Measurements from ENCODE around the gene SZT2.
A peak's percentile ranks its signal among the peaks of the same experiment; 100 is the strongest.
"Not testable (repeated sequence)": the region's sequence is repeated elsewhere in the genome, so short reads cannot be mapped to it uniquely, and the experiment has no call there.

SZT2 gene

DNA sequence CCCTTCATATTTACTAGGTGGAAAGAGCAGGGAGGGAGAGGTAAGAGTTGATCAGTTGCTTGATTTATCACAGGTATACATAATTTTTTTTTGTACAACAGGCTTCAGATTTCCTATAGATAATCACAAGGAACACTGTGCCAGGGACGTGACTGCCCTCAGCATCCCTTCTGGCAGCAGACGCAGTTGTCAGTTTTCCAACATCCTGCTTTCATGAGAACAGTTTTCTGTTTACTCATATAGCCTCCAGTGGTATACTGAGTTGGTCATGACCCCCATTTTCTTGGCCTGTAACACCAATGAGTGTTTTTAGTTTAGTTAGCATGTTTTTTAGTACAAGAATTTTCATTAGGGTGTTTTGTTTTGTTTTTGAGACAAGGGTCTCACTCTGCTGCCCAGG lies 103.1 kb downstream of the SZT2 start:
- DNase-seq (ENCODE audit: low read depth): peak; percentile 87

DNA sequence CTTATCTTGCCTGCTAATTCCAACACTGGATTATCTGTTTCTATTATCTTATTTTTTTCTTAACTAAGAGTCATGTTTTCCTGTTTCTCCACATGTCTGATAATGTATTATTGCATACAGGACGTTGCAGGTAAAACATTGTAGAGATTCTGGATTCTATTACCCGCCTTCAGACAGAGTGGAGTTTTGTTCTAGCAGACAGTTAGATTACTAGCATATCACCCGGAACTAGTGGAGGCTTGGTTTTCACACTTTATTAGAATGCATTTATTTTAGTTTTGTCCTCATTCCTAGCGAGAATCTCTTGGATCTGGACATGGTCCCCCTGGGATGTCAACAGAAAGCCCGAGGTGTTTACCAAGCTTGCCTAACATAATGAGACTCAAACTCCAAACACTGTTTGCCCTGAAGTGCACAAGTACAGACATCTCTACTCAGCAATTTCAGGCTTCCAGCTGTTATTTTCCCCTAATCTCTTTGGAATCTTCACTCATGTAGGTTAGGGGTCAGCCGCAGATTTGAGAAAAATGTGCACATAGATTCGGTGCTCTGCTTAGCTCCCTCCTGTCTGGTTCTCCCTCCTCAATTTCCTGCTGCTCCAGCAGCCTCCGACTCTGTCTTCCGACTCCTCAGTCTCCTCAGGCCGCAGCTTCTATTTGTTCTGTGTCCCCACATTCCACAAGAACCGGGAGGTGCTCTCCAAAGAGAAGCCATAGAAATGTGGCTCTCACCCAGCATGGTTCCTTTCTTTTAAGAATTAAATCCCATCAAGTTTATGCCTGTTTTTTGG lies 104.2 kb downstream of the SZT2 start:
- DNase-seq (ENCODE audit: low read depth): peak; percentile 71

DNA sequence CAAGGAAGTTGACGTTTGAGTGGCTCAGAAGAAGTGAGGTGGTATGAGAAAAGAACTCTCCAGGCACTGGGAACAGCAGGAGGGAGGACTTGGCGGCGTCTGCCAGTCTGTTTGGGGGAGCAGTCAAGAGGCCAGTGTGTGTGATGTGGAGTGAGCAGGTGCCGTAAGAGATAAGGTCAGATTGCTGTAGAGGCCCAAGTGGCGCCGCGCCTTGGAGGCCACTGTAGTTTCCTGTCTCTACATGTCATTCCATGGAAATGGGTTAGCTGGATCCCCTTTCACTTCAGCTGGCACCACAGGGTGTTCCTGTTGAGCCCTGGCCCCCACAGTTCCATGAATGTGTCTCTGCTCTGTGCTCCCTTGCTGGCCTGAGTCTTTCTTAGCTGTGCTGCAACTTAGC lies 105.5 kb downstream of the SZT2 start:
- no peak for DNase-seq (ENCODE audit: low read depth)

DNA sequence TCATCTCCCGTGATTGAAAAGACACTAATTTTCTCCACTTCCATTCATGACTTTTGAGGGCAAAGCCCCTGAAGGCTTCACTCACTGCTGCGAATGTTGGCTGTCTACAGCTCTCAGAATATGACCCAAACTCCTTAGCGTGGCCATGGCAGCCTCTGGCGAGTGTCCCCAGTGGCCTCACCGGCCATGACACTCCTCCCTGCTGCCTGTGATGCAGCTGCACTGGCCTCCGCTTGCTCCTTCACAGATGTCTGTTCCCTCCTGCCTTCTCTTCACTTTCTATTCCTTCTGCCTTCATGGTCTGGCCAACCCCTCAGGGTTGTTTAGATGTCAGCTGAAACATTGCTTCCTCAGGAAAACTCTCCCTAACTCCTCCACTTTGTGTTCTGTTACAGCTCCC lies 110.2 kb downstream of the SZT2 start:
- peak; percentile 17 for DNase-seq (ENCODE audit: low read depth)

DNA sequence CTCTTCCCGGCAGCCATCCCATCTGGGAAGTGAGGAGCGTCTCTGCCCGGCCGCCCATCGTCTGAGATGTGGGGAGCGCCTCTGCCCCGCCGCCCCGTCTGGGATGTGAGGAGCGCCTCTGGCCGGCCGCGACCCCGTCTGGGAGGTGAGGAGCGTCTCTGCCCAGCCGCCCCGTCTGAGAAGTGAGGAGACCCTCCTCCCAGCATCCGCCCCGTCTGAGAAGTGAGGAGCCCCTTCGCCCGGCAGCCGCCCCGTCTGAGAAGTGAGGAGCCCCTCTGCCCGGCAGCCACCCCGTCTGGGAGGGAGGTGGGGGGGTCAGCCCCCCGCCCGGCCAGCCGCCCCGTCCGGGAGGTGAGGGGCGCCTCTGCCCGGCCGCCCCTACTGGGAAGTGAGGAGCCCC lies 112.1 kb downstream of the SZT2 start:
- DNase-seq (ENCODE audit: low read depth): not testable (repeated sequence)

DNA sequence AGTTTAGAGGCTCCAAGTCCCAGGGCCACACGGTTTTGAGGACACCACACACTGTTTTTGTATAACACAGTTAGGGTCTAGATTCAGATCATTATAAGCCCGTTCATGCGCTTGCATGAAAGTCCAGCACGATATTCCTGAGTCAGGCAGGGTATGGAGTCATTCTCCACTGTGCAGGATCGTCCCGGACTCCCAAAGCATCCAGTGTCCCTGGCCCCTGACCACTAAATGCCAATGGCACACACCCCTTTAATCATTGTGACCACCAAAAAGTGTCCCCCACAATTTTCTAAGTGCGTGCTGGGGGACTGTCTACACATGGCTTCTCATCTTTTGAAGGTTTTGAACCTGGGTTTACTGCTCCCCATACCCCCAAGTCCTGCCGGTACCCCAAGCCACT lies 113.8 kb downstream of the SZT2 start:
- no peak for DNase-seq (ENCODE audit: low read depth)

Measured in EH (cell line).